Amygdala (tissue), 56 donors: ENCODE data around the gene PRAME.
"Not testable (repeated sequence)": the region's sequence is repeated elsewhere in the genome, so short reads cannot be mapped to it uniquely, and the experiment has no call there.

Source experiments
- DNase-seq, 56 donors: peaks; one replicate each; lab custom pipeline; 2025; lab: John Stamatoyannopoulos, UW

Gene PRAME

GRCh38 chr22:22553141-22553540, 5.9 kb downstream of the PRAME start:
- no peak for DNase-seq

GRCh38 chr22:22552630-22553029, 6.4 kb downstream of the PRAME start:
- no peak for DNase-seq

GRCh38 chr22:22550789-22551434, 8.2 kb downstream of the PRAME start:
- DNase-seq, result no peak

- DNase-seq, result no peak
Measured at GRCh38 chr22:22548910-22549309, 10.2 kb downstream of the PRAME start.

GRCh38 chr22:22548317-22548716, 10.7 kb downstream of the PRAME start:
- DNase-seq, result no peak

- no peak for DNase-seq
Measured at GRCh38 chr22:22547692-22548300, 11.3 kb downstream of the PRAME start.

- DNase-seq, result no peak
Measured at GRCh38 chr22:22547226-22547625, 11.8 kb downstream of the PRAME start.

- no peak for DNase-seq
Measured at GRCh38 chr22:22546490-22546889, 12.6 kb downstream of the PRAME start.

GRCh38 chr22:22545084-22545483, 14.0 kb downstream of the PRAME start:
- DNase-seq, result no peak

GRCh38 chr22:22538226-22538989, 20.7 kb downstream of the PRAME start:
- DNase-seq, result no peak

GRCh38 chr22:22536916-22537315, 22.1 kb downstream of the PRAME start:
- no peak for DNase-seq

- DNase-seq, result no peak
Measured at GRCh38 chr22:22536515-22536914, 22.6 kb downstream of the PRAME start.

- no peak for DNase-seq
Measured at GRCh38 chr22:22535662-22536061, 23.4 kb downstream of the PRAME start.

- DNase-seq, result no peak
Measured at GRCh38 chr22:22534604-22535415, 24.3 kb downstream of the PRAME start.

GRCh38 chr22:22533863-22534262, 25.2 kb downstream of the PRAME start:
- DNase-seq, result no peak

- no peak for DNase-seq
Measured at GRCh38 chr22:22533417-22533816, 25.6 kb downstream of the PRAME start.

GRCh38 chr22:22532547-22533071, 26.5 kb downstream of the PRAME start:
- not testable (repeated sequence) for DNase-seq

- DNase-seq, result no peak
Measured at GRCh38 chr22:22531770-22532546, 27.1 kb downstream of the PRAME start.

GRCh38 chr22:22528780-22529179, 30.3 kb downstream of the PRAME start:
- no peak for DNase-seq

- DNase-seq, result no peak
Measured at GRCh38 chr22:22527312-22527711, 31.8 kb downstream of the PRAME start.
